GM12878 (cell line): Measurements from ENCODE around the gene PDZD7. TPM values are rescaled to one million over a fixed set of nuclear protein-coding genes. Genes with fewer than 3 reads are reported as not detected.

Experiments used
- ATAC-seq: fragments of 200-7000 bp; cut with Tn5 transposase; 3 replicates; pipeline ENCODE4 v1.9.1; 2020; ENCODE audit warnings: mild to moderate bottlenecking, moderate library complexity
- BruUV-seq: library from RNA; stranded (reverse); fragments of 400-500 nt; replicated peaks from 2 replicates; lab custom pipeline; 2021; lab: Mats Ljungman, UMichigan
- CTCF ChIA-PET: fragments of 300-600 bp; sonication (Branson Sonifier 250); formaldehyde crosslinking; extraction: SDS; loops from one replicate; lab custom pipeline; 2021; ENCODE audit warnings: inconsistent platforms; lab: Yijun Ruan, JAX
- POLR2A ChIA-PET: fragments of 350-600 bp; formaldehyde crosslinking; extraction: SDS; loops from one replicate; lab custom pipeline; 2021; ENCODE audit warnings: inconsistent platforms; lab: Charles Lee
- RAD21 ChIA-PET: fragments of 300-600 bp; sonication (Branson Sonifier 250); formaldehyde crosslinking; loops from one replicate; lab custom pipeline; 2023; ENCODE audit warnings: antibody characterized with exemption; ENCODE audit not compliant: unreplicated experiment; lab: Charles Lee
- SMC1A ChIA-PET: fragments of 300-600 bp; sonication (Branson Sonifier 250); formaldehyde crosslinking; loops from one replicate; lab custom pipeline; 2023; ENCODE audit not compliant: unreplicated experiment, uncharacterized antibody; lab: Charles Lee
- DNase-seq: peaks from one replicate; pipeline ENCODE4 v3.0.0-alpha.2; 2011; ENCODE audit warnings: low read depth, low spot score
- FAIRE-seq: peaks from 3 replicates; lab custom pipeline; 2011; peaks lifted over from hg19 to GRCh38; lab: Jason Lieb, UNC
- H2AFZ ChIP-seq: 2 replicates; pipeline ENCODE4 v1.6.0; 2011; ENCODE audit warnings: low read depth, low read length, control low read depth; ENCODE audit not compliant: control insufficient read depth
- H3K27ac ChIP-seq: 2 replicates; pipeline ENCODE4 v1.5.1; 2011; ENCODE audit warnings: control low read depth; ENCODE audit not compliant: control insufficient read depth, insufficient read depth
- H3K27me3 ChIP-seq, 2 experiments: replicated peaks in 1 of 2; 2 replicates each; pipeline versions ENCODE4 v1.6.0 to v1.6.1; 2011; ENCODE audit warnings: low read length in 1 of 2; ENCODE audit not compliant: control insufficient read depth in 2 of 2, insufficient read depth in 2 of 2
- H3K36me3 ChIP-seq, 2 experiments: 2 replicates each; pipeline ENCODE4 v1.5.1; 2011; ENCODE audit warnings: low read length in 1 of 2; ENCODE audit not compliant: control insufficient read depth in 2 of 2, insufficient read depth in 2 of 2
- H3K4me1 ChIP-seq: 2 replicates; pipeline ENCODE4 v1.6.1; 2011; ENCODE audit warnings: mild to moderate bottlenecking, low read length, moderate library complexity, mixed read lengths; ENCODE audit not compliant: control insufficient read depth, insufficient read depth
- H3K4me2 ChIP-seq: 2 replicates; pipeline ENCODE4 v1.6.0; 2011; ENCODE audit warnings: control low read depth; ENCODE audit not compliant: control insufficient read depth, insufficient read depth
- H3K4me3 ChIP-seq: fragments of 200-600 bp; sonication (generic); 2 replicates; pipeline ENCODE4 v1.5.1; 2016
- H3K79me2 ChIP-seq: 2 replicates; pipeline ENCODE4 v1.6.0; 2011; ENCODE audit warnings: low read length; ENCODE audit not compliant: control insufficient read depth, insufficient read depth
- H3K9ac ChIP-seq: 2 replicates; pipeline ENCODE4 v1.8.0; 2011; ENCODE audit warnings: low read length, control low read depth, mixed read lengths; ENCODE audit not compliant: control insufficient read depth, insufficient read depth
- H3K9me3 ChIP-seq: replicated peaks from 3 replicates; pipeline ENCODE4 v1.5.1; 2011; ENCODE audit warnings: mild to moderate bottlenecking, low read length; ENCODE audit not compliant: control insufficient read depth, insufficient read depth
- H4K20me1 ChIP-seq: 2 replicates; pipeline ENCODE4 v1.6.0; 2011; ENCODE audit not compliant: control insufficient read depth, insufficient read depth
- ASH2L ChIP-seq: fragments of 300-600, 200-600 bp; sonication (generic); IDR thresholded peaks from 2 replicates; pipeline ENCODE4 v1.6.1; 2017; ENCODE audit warnings: low read depth, mild to moderate bottlenecking, borderline replicate concordance
- MYC ChIP-seq: IDR thresholded peaks from 2 replicates; pipeline ENCODE4 v1.6.1; 2011; ENCODE audit warnings: mild to moderate bottlenecking, low read length, moderate library complexity, inconsistent platforms; ENCODE audit not compliant: insufficient read depth, insufficient replicate concordance, insufficient read length, severe bottlenecking
- RELA ChIP-seq: fragments of 450-650 bp; IDR thresholded peaks from 2 replicates; pipeline ENCODE4 v1.8.0; 2014; ENCODE audit warnings: borderline replicate concordance; ENCODE audit not compliant: partially characterized antibody
- TBL1XR1 ChIP-seq: IDR thresholded peaks from 2 replicates; pipeline ENCODE4 v1.6.1; 2012; ENCODE audit warnings: low read depth, low read length, improper control_type of control experiment
- ZNF622 ChIP-seq: fragments of 450-650 bp; IDR thresholded peaks from 2 replicates; pipeline ENCODE4 v1.6.1; 2017; ENCODE audit warnings: mild to moderate bottlenecking, inconsistent platforms
- WGBS: methylation state at CpG from one replicate; pipeline ENCODE4 v1.1.6; 2016; ENCODE audit warnings: low lambda C conversion rate; ENCODE audit not compliant: insufficient replicate concordance, insufficient coverage; ENCODE audit errors: missing lambda C conversion rate; 5-methylcytosine and 5-hydroxymethylcytosine counted together
- in situ Hi-C: fragments of 300-500 bp; cut with MboI; formaldehyde crosslinking; loops from 9 replicates; pipeline ENCODE4 v1.14.3; 2018; ENCODE audit warnings: mixed read lengths
- intact Hi-C: fragments of 100-400 bp; cut with micrococcal nuclease; formaldehyde crosslinking; loops from one replicate; pipeline ENCODE4 v1.14.2; 2022; ENCODE audit not compliant: unreplicated experiment
- polyA plus RNA-seq, 11 experiments: library from polyadenylated mRNA; depleted of rRNA in 4 of 11; unstranded in 6 of 11; stranded (reverse) in 5 of 11; fragments of >200 nt; fragmentation: Nextera tagmentation in 4 of 11; fragmentation: Illumina TruSeq in 1 of 11; extraction: Ambion mirVana in 4 of 11; extraction: Trizol in 1 of 11; gene quantifications; 1 replicate in 1 of 11; 2 replicates in 10 of 11; pipeline versions ENCODE4 v1.2.1 to v1.2.3, GENCODE V29; 2011 to 2016; ENCODE audit warnings: inconsistent platforms in 2 of 11, missing spikeins in 2 of 11, low read depth in 1 of 11
- total RNA-seq, 4 experiments: library from RNA; depleted of rRNA in 3 of 4; stranded (reverse); fragments of >200 nt in 3 of 4; fragmentation: Illumina TruSeq in 1 of 4; extraction: Trizol in 1 of 4; gene quantifications; 2 replicates each; pipeline versions ENCODE4 v1.2.1 to v1.2.3, GENCODE V29; 2013 to 2021
- TF ChIP-seq, protein P1 (sequence below), 3 experiments: IDR thresholded peaks in 2 of 3; conservative IDR thresholded peaks in 1 of 3; 2 replicates each; pipeline ENCODE4 v1.5.1; 2011; ENCODE audit warnings: low read depth in 3 of 3, low read length in 3 of 3, mild to moderate bottlenecking in 3 of 3, control low read depth in 2 of 3, moderate library complexity in 2 of 3, inconsistent platforms in 1 of 3, mixed read lengths in 1 of 3; ENCODE audit not compliant: control insufficient read depth in 2 of 3, insufficient read depth in 1 of 3; ENCODE audit errors: extremely low read depth in 1 of 3

The PDZD7 gene
- total and polyA plus RNA-seq, 10 of the 15 experiments (the other 5 are each of a cell fraction or from before 2014, with no cell fraction given), result 0.01 to 0.20 (median 0.03) TPM; not detected in 7

DNA sequence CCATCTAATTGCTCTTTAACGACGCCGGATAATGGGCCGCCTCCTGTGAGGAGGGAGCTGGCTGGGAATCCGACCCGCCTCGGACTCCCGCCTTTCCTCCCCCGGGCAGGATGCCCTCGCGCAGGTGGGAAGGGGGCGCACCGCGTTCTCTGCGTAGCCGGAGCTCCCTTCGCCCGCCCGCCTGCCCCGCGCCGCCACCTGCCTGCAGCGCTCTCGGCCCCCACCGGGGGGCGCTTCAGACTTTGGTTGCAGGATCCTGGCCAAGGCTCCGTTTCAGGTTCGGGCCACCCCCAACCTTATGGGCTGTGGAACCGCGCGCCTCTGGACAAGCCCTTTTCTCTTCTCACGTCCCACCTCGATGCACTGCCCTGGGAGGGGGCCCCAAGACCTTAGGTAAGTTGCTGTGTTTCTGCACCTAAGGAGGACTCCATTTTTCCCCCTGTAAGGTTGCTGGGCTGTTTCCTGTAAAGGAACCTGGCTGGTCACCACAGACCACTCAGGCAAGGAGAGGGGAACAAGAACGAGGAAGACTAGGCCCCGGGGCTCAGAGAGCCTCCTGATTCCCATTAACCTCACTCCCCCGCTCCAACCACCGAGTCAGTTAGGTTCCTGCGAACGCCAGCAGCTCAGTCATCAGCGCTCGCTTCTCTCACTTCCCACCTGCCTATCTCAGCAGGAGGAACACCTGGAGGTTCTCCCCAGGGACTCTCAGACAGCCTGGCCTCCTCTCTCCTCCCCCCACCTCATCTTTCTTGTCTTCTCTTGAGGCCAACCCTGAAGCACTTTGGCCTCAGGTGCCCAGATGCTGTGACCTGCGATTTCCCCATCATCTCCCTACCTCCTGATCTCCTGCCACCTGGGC, 19.5 kb upstream of the PDZD7 start (continued):
- TF ChIP-seq, protein P1, sequence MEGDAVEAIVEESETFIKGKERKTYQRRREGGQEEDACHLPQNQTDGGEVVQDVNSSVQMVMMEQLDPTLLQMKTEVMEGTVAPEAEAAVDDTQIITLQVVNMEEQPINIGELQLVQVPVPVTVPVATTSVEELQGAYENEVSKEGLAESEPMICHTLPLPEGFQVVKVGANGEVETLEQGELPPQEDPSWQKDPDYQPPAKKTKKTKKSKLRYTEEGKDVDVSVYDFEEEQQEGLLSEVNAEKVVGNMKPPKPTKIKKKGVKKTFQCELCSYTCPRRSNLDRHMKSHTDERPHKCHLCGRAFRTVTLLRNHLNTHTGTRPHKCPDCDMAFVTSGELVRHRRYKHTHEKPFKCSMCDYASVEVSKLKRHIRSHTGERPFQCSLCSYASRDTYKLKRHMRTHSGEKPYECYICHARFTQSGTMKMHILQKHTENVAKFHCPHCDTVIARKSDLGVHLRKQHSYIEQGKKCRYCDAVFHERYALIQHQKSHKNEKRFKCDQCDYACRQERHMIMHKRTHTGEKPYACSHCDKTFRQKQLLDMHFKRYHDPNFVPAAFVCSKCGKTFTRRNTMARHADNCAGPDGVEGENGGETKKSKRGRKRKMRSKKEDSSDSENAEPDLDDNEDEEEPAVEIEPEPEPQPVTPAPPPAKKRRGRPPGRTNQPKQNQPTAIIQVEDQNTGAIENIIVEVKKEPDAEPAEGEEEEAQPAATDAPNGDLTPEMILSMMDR (IDR thresholded peaks at IDR 0.05 in 2 of 3, conservative IDR thresholded peaks at IDR 0.05 in 1 of 3; ENCODE audit: control insufficient read depth in 2 of 3, extremely low read depth in 1 of 3, insufficient read depth in 1 of 3, low read depth in 3 of 3, low read length in 3 of 3), result peak; percentile 85 to 88 (median 87)
- TF ChIP-seq RELA (peak; percentile 8), ASH2L (no peak), ZNF622 (no peak)

DNA sequence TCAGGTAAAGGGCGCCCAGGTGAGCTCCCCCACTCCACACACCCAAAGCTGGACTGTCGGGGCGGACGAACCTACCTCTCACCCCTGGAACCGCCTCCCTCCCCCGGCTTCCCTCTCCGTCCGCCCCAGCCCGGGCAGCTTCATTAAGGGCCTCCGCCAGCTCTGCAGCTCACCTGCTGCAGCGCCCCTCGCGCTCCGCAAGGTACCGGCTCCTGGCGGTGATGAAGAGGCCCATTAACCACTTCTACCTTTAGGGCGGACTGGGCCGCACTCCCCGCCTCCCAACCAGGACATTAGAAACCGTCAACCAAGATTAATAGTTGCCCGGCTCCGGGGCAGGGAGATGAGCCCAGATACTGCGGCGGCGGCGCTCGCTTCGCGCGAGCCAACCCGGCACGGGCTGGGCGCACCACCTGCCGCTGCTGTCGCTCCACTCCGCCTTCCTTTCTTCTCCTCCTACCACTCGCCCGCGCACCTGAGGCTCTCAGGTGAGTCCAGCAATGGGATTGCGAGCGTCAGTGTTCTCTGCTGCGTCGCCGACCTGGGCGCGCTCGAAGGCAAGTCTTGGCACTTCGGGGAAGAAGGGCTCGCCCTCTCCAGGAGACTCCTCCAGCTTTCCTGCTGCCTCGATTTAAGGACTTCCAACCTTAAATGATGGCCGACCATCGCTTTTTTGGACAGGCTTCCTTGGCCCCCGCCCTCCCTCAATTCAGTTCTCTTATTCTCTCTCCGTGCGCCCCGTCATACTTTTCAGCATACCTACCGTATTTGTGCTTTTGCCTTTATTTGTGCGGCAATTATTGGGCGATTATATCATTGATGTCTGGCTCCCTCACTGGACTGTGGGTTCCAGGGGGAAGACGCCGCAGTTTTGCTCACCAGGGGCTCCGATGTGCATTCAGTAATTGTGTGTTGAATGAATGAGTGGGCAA, 17.3 kb upstream of the PDZD7 start:
- Histone ChIP-seq H4K20me1 (no peaks in the 10 kb centered on the region), H3K27me3 (peaks cover 0 to 1% of the 10 kb centered on the region in 2 experiments; a peak in 2 of 4 replicates), H3K4me1 (peaks cover 8% of the 10 kb centered on the region), H3K9ac (no peak overlapping the region), H3K36me3 (no peaks in the 10 kb centered on the region), H3K79me2 (no peaks in the 10 kb centered on the region), H3K9me3 (no peaks in the 10 kb centered on the region), H2AFZ (no peak overlapping the region), H3K4me2 (no peak overlapping the region), H3K4me3 (no peak overlapping the region), H3K27ac (no peak overlapping the region)
- in situ Hi-C loops, result no loop called here
- DNase-seq, result no peak
- no peak for TF ChIP-seq MYC
- no peak for TF ChIP-seq TBL1XR1
- ATAC-seq, result no peak
- no TSS peak for BruUV-seq
- ChIA-PET SMC1A (interaction anchor here (1.4 kb wide), 1 partner anchor 28 kb away, joined by 3 read pairs; no protein-coding TSS in a partner anchor), CTCF (interaction anchor here (1.2 to 24.4 kb wide), 2 partner anchors 13 to 94 kb away, joined by 3 to 885 read pairs; partner anchors contain the start of gene KAZALD1), RAD21 (no interaction called here), POLR2A (interaction anchor here (0.5 kb wide), 1 partner anchor 13 kb away, joined by 3 read pairs; no protein-coding TSS in a partner anchor)
- FAIRE-seq, result no peak
- WGBS, result 77% methylated on average over 60 of the region's 62 CpGs
- intact Hi-C loops, result no loop called here
